Left ventricle myocardium inferior (tissue), 1 donor: ENCODE results near the gene PKD1L1. TPM values are rescaled to one million over a fixed set of nuclear protein-coding genes. Genes with fewer than 3 reads are reported as not detected.
A peak's percentile ranks its signal among the peaks of the same experiment; 100 is the strongest.
"Not testable (repeated sequence)": the region's sequence is repeated elsewhere in the genome, so short reads cannot be mapped to it uniquely, and the experiment has no call there.

ENCODE experiments used
- DNase-seq: peaks from one replicate; pipeline ENCODE4 v3.0.0-alpha.2; 2020
- H3K27ac ChIP-seq: fragments of 200-600 bp; replicated peaks from 2 replicates; pipeline ENCODE4 v1.8.0; 2021
- H3K27me3 ChIP-seq: fragments of 200-600 bp; 2 replicates; pipeline ENCODE4 v1.8.0; 2021; ENCODE audit warnings: low read depth
- H3K36me3 ChIP-seq: fragments of 200-600 bp; 2 replicates; pipeline ENCODE4 v1.8.0; 2021
- H3K4me1 ChIP-seq: fragments of 200-600 bp; 2 replicates; pipeline ENCODE4 v1.8.0; 2021
- H3K4me3 ChIP-seq: fragments of 200-600 bp; 2 replicates; pipeline ENCODE4 v1.8.0; 2021; ENCODE audit warnings: mild to moderate bottlenecking, moderate library complexity
- H3K9me3 ChIP-seq: fragments of 200-600 bp; replicated peaks from 2 replicates; pipeline ENCODE4 v1.8.0; 2021
- intact Hi-C: fragments of 100-400 bp; cut with micrococcal nuclease; formaldehyde crosslinking; loops from one replicate; pipeline ENCODE4 v1.11.0; 2022
- total RNA-seq: library from RNA; stranded (reverse); fragmentation: NEBNext Ultra II Directional; extraction: Animal tissue kit (Norgen Biotek cat#: 25700); gene quantifications from one replicate; pipeline ENCODE4 v1.2.1, GENCODE V29; 2021
- TF ChIP-seq, protein P1 (sequence below): fragments of 200-600 bp; IDR thresholded peaks from 2 replicates; pipeline ENCODE4 v1.8.0; 2021; ENCODE audit warnings: antibody characterized with exemption, mild to moderate bottlenecking, borderline replicate concordance
- donor health status: DM: no; HTN: yes; CAD: no; lungs with severe emphysema.

The PKD1L1 gene
- total RNA-seq, 1 donor from 2014 or later, result 1.5 TPM

DNA sequence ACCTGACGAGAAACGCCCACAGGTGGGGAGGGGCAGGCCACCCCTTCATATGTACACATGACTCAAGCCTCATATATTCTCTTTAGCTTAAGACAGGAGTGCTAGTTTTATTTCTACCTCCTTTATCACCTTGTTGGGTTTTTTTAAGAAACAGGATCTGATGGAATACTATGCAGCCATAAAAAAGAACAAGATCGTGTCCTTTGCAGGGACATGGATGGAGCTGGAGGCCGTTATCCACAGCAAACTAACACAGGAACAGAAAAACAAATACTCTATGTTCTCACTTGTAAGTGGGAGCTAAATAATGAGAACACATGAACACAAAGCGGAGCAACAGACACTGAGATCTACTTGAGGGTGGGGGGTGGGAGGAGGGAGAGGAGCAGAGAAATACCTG lies 42.3 kb upstream of the PKD1L1 start:
- no peaks in the 10 kb centered on the region for H3K27me3 ChIP-seq
- TF ChIP-seq, protein P1, sequence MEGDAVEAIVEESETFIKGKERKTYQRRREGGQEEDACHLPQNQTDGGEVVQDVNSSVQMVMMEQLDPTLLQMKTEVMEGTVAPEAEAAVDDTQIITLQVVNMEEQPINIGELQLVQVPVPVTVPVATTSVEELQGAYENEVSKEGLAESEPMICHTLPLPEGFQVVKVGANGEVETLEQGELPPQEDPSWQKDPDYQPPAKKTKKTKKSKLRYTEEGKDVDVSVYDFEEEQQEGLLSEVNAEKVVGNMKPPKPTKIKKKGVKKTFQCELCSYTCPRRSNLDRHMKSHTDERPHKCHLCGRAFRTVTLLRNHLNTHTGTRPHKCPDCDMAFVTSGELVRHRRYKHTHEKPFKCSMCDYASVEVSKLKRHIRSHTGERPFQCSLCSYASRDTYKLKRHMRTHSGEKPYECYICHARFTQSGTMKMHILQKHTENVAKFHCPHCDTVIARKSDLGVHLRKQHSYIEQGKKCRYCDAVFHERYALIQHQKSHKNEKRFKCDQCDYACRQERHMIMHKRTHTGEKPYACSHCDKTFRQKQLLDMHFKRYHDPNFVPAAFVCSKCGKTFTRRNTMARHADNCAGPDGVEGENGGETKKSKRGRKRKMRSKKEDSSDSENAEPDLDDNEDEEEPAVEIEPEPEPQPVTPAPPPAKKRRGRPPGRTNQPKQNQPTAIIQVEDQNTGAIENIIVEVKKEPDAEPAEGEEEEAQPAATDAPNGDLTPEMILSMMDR, result no peak
- no peaks in the 10 kb centered on the region for H3K36me3 ChIP-seq
- no peak overlapping the region for H3K4me3 ChIP-seq
- no peaks in the 10 kb centered on the region for H3K9me3 ChIP-seq
- H3K27ac ChIP-seq, result no peak overlapping the region
- H3K4me1 ChIP-seq, result peaks cover 11% of the 10 kb centered on the region
- DNase-seq, result no peak
- intact Hi-C loops, result loop anchor here (5.0 kb wide), 1 partner anchor 122 kb away; no protein-coding TSS in a partner anchor

DNA sequence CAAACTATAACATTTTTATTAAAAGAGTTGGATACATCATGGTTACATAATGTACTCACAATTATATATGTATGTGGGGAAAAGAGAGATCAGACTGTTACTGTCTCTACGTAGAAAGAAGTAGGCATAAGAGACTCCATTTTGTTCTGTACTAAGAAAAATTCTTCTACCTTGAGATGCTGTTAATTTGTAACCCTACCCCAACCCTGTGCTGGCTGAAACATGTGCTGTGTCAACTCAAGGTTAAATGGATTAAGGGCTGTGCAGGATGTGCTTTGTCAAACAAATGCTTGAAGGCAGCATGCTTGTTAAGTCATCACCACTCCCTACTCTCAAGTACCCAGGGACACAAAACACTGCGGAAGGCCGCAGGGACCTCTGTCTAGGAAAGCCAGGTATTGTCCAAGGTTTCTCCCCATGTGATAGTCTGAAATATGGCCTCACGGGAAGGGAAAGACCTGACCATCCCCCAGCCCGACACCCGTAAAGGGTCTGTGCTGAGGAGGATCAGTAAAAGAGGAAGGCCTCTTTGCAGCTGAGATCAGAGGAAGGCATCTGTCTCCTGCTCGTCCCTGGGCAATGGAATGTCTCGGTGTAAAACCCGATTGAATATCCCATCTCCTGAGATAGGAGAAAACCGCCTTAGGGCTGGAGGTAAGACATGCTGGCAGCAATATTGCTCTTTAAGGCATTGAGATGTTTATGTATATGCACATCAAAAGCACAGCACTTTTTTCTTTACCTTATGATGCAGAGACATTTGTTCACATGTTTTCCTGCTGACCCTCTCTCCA lies 41.5 kb upstream of the PKD1L1 start:
- H3K4me1 ChIP-seq, result peaks cover 11% of the 10 kb centered on the region
- H3K4me3 ChIP-seq, H3K9me3 ChIP-seq, H3K27ac ChIP-seq, H3K36me3 ChIP-seq, H3K27me3 ChIP-seq, DNase-seq: not testable (repeated sequence)
- intact Hi-C loops, result loop anchor here (5.0 kb wide), 1 partner anchor 122 kb away; no protein-coding TSS in a partner anchor

DNA sequence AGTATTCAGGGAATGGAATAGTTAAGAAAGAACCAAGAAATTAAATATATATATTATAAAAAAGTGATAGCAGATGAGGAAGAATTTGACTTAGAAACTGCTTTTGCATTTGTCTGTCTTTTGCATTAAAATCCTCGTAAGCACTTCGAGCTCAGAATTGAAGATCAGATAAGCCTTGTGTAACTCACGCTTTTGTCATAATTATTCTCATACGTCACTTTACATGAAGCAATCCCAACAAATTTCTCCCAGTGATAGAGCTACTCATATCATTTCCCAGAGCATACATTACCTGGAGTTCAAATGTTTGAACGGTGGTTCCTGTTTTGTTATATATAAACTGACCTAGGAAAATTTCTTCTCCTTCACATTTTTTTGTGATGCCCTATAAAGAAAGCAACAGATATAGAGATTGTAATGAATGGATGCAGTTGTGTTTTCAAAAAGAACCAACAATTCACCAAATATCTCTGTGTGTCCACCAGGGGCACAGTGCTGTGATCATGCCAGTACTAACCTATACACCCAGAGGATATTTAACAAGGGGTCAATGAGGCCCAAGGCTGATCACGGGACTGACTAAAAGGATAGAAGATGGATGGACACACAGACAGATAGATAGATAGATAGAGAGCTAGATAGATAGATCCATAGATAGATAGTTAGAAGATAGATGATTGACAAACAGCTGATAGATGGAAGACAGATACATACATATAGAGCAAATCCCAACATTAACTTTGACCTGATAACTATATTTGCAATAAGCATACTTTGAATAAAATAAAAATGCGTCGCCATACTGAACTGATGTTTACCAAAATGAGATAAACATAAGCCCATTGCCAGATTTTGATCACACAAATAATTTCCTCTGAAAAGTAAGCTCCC lies 40.5 kb upstream of the PKD1L1 start:
- no peak overlapping the region for H3K4me3 ChIP-seq
- TF ChIP-seq, protein P1, result peak; percentile 19

DNA sequence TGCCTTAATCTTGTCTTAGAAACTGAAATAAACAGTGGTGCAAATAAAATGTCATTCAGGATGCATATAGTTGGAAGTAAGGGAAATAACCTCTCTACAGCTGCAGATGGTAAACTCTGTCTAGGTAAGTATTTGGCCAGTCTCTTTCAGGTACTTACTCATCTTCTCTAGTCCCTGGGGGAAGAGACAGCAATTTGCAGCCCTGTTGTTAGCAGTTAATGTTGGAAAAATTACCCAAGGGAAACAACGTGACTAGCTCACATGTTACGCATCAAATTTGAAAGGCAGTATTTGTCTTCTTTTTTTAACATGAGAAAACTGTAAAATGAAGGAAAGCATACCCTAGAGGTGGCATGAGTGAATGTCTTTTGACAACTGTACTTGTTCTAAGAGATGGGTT lies 34.3 kb upstream of the PKD1L1 start:
- intact Hi-C loops, result no loop called here
- no peak overlapping the region for H3K4me3 ChIP-seq
- TF ChIP-seq, protein P1, result no peak
- no peaks in the 10 kb centered on the region for H3K27me3 ChIP-seq
- no peak overlapping the region for H3K27ac ChIP-seq
- DNase-seq, result no peak
- H3K4me1 ChIP-seq, result peaks cover 17% of the 10 kb centered on the region
- no peaks in the 10 kb centered on the region for H3K9me3 ChIP-seq
- H3K36me3 ChIP-seq, result peaks cover 7% of the 10 kb centered on the region

More for the DNA sequence above, 40.5 kb upstream of the PKD1L1 start:
- Histone ChIP-seq H3K4me1 (peaks cover 11% of the 10 kb centered on the region), H3K9me3 (no peaks in the 10 kb centered on the region), H3K27me3 (no peaks in the 10 kb centered on the region), H3K27ac (no peak overlapping the region), H3K36me3 (no peaks in the 10 kb centered on the region)
- no peak for DNase-seq
- intact Hi-C loops, result no loop called here

DNA sequence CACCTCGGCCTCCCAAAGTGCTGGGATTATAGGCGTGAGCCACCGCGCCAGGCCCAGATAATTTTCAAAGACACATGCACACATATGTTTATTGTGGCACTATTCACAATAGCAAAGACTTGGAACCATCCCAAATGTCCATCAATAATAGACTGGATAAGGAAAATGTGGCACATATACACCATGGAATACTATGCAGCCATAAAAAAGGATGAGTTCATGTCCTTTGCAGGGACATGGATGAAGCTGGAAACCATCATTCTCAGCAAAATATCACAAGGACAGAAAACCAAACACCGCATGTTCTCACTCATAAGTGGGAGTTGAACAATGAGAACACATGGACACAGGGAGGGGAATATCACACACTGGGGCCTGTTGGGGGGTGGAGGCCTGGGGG lies 32.4 kb upstream of the PKD1L1 start:
- peaks cover 27% of the 10 kb centered on the region for H3K36me3 ChIP-seq
- H3K4me1 ChIP-seq, result peaks cover 26% of the 10 kb centered on the region
- H3K4me3 ChIP-seq, intact Hi-C loops, H3K27ac ChIP-seq, H3K27me3 ChIP-seq, DNase-seq, H3K9me3 ChIP-seq: not testable (repeated sequence)

DNA sequence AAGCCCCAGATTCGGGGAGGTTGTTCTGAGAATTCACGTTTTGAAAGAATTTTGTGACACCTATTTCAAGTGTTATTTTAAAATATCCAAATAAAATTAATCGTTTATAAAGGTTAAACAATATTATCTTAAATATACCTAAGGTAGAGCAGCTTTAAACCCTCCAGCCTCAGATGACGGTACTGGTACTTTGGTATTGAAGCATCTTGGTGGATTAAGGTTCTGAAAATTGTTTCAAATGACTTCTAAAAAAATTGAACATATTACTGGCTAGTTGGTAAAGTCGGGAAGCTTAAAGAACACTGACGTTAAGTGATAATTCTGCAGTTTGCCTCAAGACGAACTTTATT lies 31.5 kb upstream of the PKD1L1 start:
- no peaks in the 10 kb centered on the region for H3K9me3 ChIP-seq
- H3K36me3 ChIP-seq, result peaks cover 35% of the 10 kb centered on the region
- H3K27me3 ChIP-seq, result no peaks in the 10 kb centered on the region
- H3K27ac ChIP-seq, result peak overlapping the region; percentile 87
- DNase-seq, result no peak
- TF ChIP-seq, protein P1, result no peak
- intact Hi-C loops, result no loop called here
- peak overlapping the region; percentile 74 for H3K4me3 ChIP-seq
- peaks cover 28% of the 10 kb centered on the region for H3K4me1 ChIP-seq
